Measurements from ENCODE around the gene QRSL1. TPM values are rescaled to one million over a fixed set of nuclear protein-coding genes. Genes with fewer than 3 reads are reported as not detected.

The QRSL1 gene
- total and polyA plus RNA-seq, 9 of the 15 experiments (the other 6 are each of a cell fraction or from before 2014, with no cell fraction given) = 14.6 to 31.5 (median 23.0) TPM

GRCh38 chr6:106608080-106608668, 21.2 kb upstream of the QRSL1 start (continued):
- TF ChIP-seq CHD7 (IDR thresholded peaks at IDR 0.05; ENCODE audit: low read depth, low read length) = no peak
- TF ChIP-seq CREM (IDR thresholded peaks at IDR 0.05; ENCODE audit: low read depth) = 0 out of 2 replicates have a peak, but pooled peaks have one; percentile 6
- no peak for TF ChIP-seq PPARD (CRISPR knock-in tag; IDR thresholded peaks at IDR 0.05)
- TF ChIP-seq SIX5 (IDR thresholded peaks at IDR 0.05; ENCODE audit: borderline replicate concordance in 1 of 2, insufficient read depth in 1 of 2, low read depth in 1 of 2, low read length in 2 of 2) = no peak
- 0 out of 2 replicates have a peak, but pooled peaks have one; percentile 33 for TF ChIP-seq DEAF1 (CRISPR knock-in tag; IDR thresholded peaks at IDR 0.05)
- TF ChIP-seq ZNF766 (CRISPR knock-in tag; conservative IDR thresholded peaks at IDR 0.05) = 0 out of 2 replicates have a peak, but pooled peaks have one; percentile 40
- no peak for TF ChIP-seq RERE (CRISPR knock-in tag; IDR thresholded peaks at IDR 0.05; ENCODE audit: borderline replicate concordance)

Data from K562 (cell line).